Measurements from ENCODE around the gene PPP2R2D.

- TF ChIP-seq CTCF (IDR thresholded peaks at IDR 0.05) = no peak
- TF ChIP-seq POLR2A (IDR thresholded peaks at IDR 0.05) = no peak
Measured at GRCh38 chr10:131975003-131975402, 74.2 kb downstream of the PPP2R2D start.

Data from lower leg skin (tissue), 3 donors.